Spleen (tissue), 7 donors: ENCODE data around the gene AGXT2.

Source experiments
- POLR2A ChIP-seq, 3 donors: fragments of 450-650 bp; IDR thresholded peaks; one replicate each; pipeline ENCODE4 v1.5.1; 2017; ENCODE audit warnings: antibody characterized with exemption in 3 of 3, mild to moderate bottlenecking in 1 of 3
- POLR2AphosphoS5 ChIP-seq, 3 donors: sonication (generic); formaldehyde crosslinking; IDR thresholded peaks; one replicate each; pipeline ENCODE4 v1.5.1; 2017; ENCODE audit warnings: antibody characterized with exemption in 3 of 3
- TF ChIP-seq, protein P1 (sequence below), 11 experiments: fragments of 200-600 bp in 7 of 11; fragments of 450-650 bp in 4 of 11; sonication (generic) in 4 of 11; IDR thresholded peaks in 8 of 11; conservative IDR thresholded peaks in 3 of 11; 1 replicate in 7 of 11; 2 replicates in 4 of 11; pipeline versions ENCODE4 v1.4.0 to v1.8.0; 2016 to 2021; ENCODE audit warnings: antibody characterized with exemption in 11 of 11, inconsistent platforms in 4 of 11, mild to moderate bottlenecking in 1 of 11
- donor health status: DM: no; HTN: no; CAD: no; lungs with moderate emphysema.
- donor health status: DM: no; HTN: no; CAD: no.
- donor health status: DM: no; HTN: no; CAD: no.

DNA sequence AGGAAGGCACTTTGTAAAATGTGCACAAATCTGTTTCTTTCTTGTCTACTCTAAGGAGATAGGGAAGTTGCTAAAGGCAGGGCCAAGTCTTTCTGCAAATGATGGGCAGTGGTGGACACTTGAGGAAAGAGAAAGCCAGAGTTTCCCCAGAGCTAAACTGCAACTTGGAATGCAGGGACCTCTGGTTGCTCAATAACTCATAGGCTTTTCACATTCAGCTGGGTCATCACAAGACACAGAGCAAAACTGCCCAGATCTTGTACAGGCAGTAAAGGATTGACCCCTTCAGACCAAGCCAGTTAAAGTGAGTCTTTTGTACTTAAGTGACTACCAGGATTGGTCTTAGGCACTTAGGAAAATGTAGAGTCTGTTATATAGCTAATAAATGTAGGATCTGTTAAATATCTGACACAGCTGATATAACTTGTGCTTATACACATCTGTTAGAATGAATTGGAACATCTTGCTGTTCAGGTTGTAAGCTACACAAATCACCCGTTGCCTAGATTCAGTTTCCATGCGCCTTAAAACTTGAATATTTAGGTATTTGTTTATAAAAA, 13.5 kb upstream of the AGXT2 start:
- TF ChIP-seq, protein P1, sequence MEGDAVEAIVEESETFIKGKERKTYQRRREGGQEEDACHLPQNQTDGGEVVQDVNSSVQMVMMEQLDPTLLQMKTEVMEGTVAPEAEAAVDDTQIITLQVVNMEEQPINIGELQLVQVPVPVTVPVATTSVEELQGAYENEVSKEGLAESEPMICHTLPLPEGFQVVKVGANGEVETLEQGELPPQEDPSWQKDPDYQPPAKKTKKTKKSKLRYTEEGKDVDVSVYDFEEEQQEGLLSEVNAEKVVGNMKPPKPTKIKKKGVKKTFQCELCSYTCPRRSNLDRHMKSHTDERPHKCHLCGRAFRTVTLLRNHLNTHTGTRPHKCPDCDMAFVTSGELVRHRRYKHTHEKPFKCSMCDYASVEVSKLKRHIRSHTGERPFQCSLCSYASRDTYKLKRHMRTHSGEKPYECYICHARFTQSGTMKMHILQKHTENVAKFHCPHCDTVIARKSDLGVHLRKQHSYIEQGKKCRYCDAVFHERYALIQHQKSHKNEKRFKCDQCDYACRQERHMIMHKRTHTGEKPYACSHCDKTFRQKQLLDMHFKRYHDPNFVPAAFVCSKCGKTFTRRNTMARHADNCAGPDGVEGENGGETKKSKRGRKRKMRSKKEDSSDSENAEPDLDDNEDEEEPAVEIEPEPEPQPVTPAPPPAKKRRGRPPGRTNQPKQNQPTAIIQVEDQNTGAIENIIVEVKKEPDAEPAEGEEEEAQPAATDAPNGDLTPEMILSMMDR (IDR thresholded peaks at IDR 0.05 in 8 of 11, conservative IDR thresholded peaks at IDR 0.05 in 3 of 11): no peak
- TF ChIP-seq POLR2A (IDR thresholded peaks at IDR 0.05): no peak
- no peak for TF ChIP-seq POLR2AphosphoS5 (IDR thresholded peaks at IDR 0.05)
